ENCODE data around the gene SCYL2.

GRCh38 chr12:100258127-100258526 lies 8.8 kb upstream of the SCYL2 start:
- TF ChIP-seq CTCF (conservative IDR thresholded peaks at IDR 0.05 in 1 of 2, IDR thresholded peaks at IDR 0.05 in 1 of 2; ENCODE audit: low read depth in 1 of 2, low read length in 2 of 2): no peak
- TF ChIP-seq EZH2 (IDR thresholded peaks at IDR 0.05; ENCODE audit: low read length, missing control alignments): no peak
